ENCODE results near the gene POLA2.

GRCh38 chr11:65307298-65308229, 45.8 kb downstream of the POLA2 start:
- TF ChIP-seq EZH2 (IDR thresholded peaks at IDR 0.05): no peak
- no peak for TF ChIP-seq POLR2AphosphoS5 (IDR thresholded peaks at IDR 0.05; ENCODE audit: borderline replicate concordance, low read depth, low read length)

Measured in SK-N-MC (cell line).